Measurements from ENCODE around the gene RPE.

DNA sequence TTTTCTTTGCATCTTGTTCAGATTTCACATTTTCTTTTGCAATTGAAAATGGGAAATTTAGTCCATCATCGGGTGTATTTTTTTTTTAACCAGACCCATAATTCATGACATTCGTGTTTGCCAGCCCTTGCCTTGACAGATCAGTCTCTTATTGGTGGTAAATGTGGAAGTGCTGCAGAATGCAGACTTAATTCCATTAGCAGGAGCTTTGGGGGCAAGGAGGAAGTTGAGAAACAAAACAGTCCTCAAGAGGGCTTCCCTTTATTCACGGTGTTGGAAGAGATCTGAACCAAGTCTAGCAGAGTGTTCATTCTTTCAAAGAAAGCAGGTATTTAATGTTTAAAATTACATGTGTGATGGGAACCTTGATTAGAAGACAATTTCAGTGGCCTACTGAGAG, 16.6 kb upstream of the RPE start:
- TF ChIP-seq, protein P1, sequence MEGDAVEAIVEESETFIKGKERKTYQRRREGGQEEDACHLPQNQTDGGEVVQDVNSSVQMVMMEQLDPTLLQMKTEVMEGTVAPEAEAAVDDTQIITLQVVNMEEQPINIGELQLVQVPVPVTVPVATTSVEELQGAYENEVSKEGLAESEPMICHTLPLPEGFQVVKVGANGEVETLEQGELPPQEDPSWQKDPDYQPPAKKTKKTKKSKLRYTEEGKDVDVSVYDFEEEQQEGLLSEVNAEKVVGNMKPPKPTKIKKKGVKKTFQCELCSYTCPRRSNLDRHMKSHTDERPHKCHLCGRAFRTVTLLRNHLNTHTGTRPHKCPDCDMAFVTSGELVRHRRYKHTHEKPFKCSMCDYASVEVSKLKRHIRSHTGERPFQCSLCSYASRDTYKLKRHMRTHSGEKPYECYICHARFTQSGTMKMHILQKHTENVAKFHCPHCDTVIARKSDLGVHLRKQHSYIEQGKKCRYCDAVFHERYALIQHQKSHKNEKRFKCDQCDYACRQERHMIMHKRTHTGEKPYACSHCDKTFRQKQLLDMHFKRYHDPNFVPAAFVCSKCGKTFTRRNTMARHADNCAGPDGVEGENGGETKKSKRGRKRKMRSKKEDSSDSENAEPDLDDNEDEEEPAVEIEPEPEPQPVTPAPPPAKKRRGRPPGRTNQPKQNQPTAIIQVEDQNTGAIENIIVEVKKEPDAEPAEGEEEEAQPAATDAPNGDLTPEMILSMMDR (IDR thresholded peaks at IDR 0.05; ENCODE audit: low read depth, low read length, poor library complexity, severe bottlenecking) = no peak
- no peak for TF ChIP-seq EZH2phosphoT487 (IDR thresholded peaks at IDR 0.05; ENCODE audit: borderline replicate concordance, low read length)

Data from DOHH2 (cell line).